GM12873 (cell line): Measurements from ENCODE around the gene AXIN1.
A peak's percentile ranks its signal among the peaks of the same experiment; 100 is the strongest.

Source experiments
- CTCF ChIP-seq: IDR thresholded peaks from 2 replicates; pipeline ENCODE4 v1.5.1; 2012; ENCODE audit warnings: low read depth, mild to moderate bottlenecking, moderate library complexity, low read length, control low read depth; ENCODE audit not compliant: insufficient read depth; ENCODE audit errors: missing control alignments

AXIN1 gene

GRCh38 chr16:314351-314750, 38.2 kb downstream of the AXIN1 start:
- TF ChIP-seq CTCF, result no peak

- TF ChIP-seq CTCF, result no peak
These were observed 40.8 kb downstream of the AXIN1 start for GRCh38 chr16:311725-312124.

GRCh38 chr16:309476-309875, 43.0 kb downstream of the AXIN1 start:
- peak; percentile 14 for TF ChIP-seq CTCF

- no peak for TF ChIP-seq CTCF
These were observed 44.7 kb downstream of the AXIN1 start for GRCh38 chr16:307691-308312.

GRCh38 chr16:306911-307370, 45.6 kb downstream of the AXIN1 start:
- no peak for TF ChIP-seq CTCF

- TF ChIP-seq CTCF, result no peak
These were observed 46.5 kb downstream of the AXIN1 start for GRCh38 chr16:305916-306626.

- no peak for TF ChIP-seq CTCF
These were observed 48.6 kb downstream of the AXIN1 start for GRCh38 chr16:303760-304505.
